ENCODE data around the gene EVI5.
"Not testable (repeated sequence)": the region's sequence is repeated elsewhere in the genome, so short reads cannot be mapped to it uniquely, and the experiment has no call there.

EVI5 gene

GRCh38 chr1:92556350-92556749 lies 228.6 kb downstream of the EVI5 start:
- no peak for ATAC-seq
- Mint-ChIP-seq H3K9me3 (no peaks in the 10 kb centered on the region), H3K27ac (peak overlapping the region; percentile 58), H3K36me3 (peaks cover 98% of the 10 kb centered on the region), H3K4me3 (no peak overlapping the region), H3K4me1 (peaks cover 15% of the 10 kb centered on the region)
- DNase-seq (ENCODE audit: low spot score in 2 of 2): no peak

- DNase-seq (ENCODE audit: low spot score in 2 of 2): no peak
- Mint-ChIP-seq H3K9me3 (no peaks in the 10 kb centered on the region), H3K36me3 (peaks cover 82% of the 10 kb centered on the region), H3K27ac (no peak overlapping the region), H3K4me3 (no peak overlapping the region), H3K4me1 (peaks cover 15% of the 10 kb centered on the region)
- ATAC-seq: no peak
Measured at GRCh38 chr1:92554216-92554615, 230.7 kb downstream of the EVI5 start.

DNA sequence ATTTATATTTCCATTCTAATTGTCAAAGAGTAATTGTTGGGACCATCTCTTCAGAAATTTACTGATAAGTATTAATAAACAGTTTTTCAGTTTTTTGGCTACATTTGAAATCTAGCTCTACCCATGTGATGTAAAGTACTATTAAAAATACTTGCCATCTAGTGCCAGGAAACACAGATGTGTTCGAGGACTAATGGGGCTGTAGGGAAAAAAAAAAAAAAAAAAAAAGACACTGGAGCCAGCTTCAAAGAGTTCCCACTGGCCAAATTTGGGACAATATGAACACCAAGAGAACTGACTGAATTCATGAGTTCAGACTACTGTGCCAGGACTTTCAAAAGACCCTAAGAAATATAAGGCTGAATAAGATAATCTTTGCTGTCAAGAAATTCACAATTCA lies 233.0 kb downstream of the EVI5 start:
- Mint-ChIP-seq H3K36me3 (peaks cover 64% of the 10 kb centered on the region), H3K4me1 (peaks cover 3% of the 10 kb centered on the region), H3K27ac (no peak overlapping the region), H3K4me3 (no peak overlapping the region), H3K9me3 (no peaks in the 10 kb centered on the region)
- ATAC-seq (no peak), DNase-seq (ENCODE audit: low spot score in 2 of 2) (no peak)

GRCh38 chr1:92544756-92545165 lies 240.1 kb downstream of the EVI5 start:
- H3K36me3 Mint-ChIP-seq: peaks cover 48% of the 10 kb centered on the region
- DNase-seq (ENCODE audit: low spot score in 2 of 2): no peak
- H3K9me3 Mint-ChIP-seq: no peaks in the 10 kb centered on the region
- no peak overlapping the region for H3K4me3 Mint-ChIP-seq
- peaks cover 32% of the 10 kb centered on the region for H3K4me1 Mint-ChIP-seq
- peak; percentile 77 for ATAC-seq
- H3K27ac Mint-ChIP-seq: no peak overlapping the region

- ATAC-seq (no peak), DNase-seq (ENCODE audit: low spot score in 2 of 2) (no peak)
- Mint-ChIP-seq H3K36me3 (peaks cover 57% of the 10 kb centered on the region), H3K27ac (no peak overlapping the region), H3K9me3 (no peaks in the 10 kb centered on the region), H3K4me1 (peaks cover 41% of the 10 kb centered on the region), H3K4me3 (no peak overlapping the region)
Measured at GRCh38 chr1:92543131-92544055, 241.5 kb downstream of the EVI5 start.

DNA sequence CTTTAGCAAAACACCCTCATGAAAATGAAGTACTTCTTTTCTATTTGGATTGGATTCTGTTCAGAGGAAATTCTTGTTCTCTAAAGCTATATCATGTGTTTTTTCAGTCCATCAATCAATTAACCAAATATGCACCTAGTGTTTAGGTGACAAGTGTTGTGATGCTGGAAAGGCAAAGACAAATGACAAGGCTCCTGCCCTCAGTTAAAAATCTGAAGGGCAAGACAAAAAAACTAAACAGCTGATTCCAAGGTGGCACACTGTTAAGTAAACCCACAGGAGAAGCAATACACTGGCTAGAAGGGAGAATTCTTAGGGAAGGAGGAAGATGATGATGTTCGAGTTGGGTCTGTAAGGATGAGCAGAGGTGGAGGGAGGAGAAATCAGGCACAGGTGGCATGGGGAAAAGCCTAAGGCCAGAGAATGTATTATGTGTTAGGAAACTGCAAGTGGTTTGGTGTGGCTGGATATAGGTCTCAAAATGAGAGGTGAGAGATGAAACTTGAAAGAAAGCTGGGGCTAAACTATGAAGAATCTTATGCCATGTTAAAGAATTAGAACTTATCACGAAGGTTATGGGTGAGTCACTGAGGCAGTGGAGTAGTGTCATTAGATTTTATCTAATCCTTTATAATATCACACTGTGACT lies 246.4 kb downstream of the EVI5 start:
- Mint-ChIP-seq H3K36me3 (peaks cover 51% of the 10 kb centered on the region), H3K4me1 (peaks cover 47% of the 10 kb centered on the region), H3K27ac (peak overlapping the region; percentile 94), H3K4me3 (peak overlapping the region; percentile 51), H3K9me3 (no peaks in the 10 kb centered on the region)
- ATAC-seq (peak; percentile 83), DNase-seq (ENCODE audit: low spot score in 2 of 2) (peak; percentile 20 to 70)

DNA sequence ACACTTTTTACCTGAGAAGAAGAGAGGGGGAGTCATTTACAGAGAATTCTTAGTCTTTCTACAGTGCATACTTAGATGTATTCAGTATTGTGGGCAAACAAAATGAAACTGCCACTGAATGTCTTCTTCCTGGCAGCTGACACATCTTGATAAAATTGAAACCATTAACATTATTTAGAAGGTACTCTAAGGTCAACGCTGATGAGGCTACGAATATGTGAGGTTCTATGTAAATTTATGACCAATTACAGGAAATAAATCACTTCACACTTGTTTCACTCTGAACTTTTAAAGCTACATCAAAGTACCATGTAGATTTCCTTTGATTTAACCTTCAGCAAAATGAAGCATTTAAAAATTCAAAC lies 246.9 kb downstream of the EVI5 start:
- Mint-ChIP-seq H3K27ac (peak overlapping the region; percentile 94), H3K4me3 (peak overlapping the region; percentile 51), H3K4me1 (peaks cover 48% of the 10 kb centered on the region), H3K36me3 (peaks cover 52% of the 10 kb centered on the region), H3K9me3 (no peaks in the 10 kb centered on the region)
- no peak for DNase-seq (ENCODE audit: low spot score in 2 of 2)
- peak; percentile 84 for ATAC-seq

GRCh38 chr1:92536980-92537884 lies 247.7 kb downstream of the EVI5 start:
- Mint-ChIP-seq H3K4me1 (peaks cover 52% of the 10 kb centered on the region), H3K36me3 (peaks cover 56% of the 10 kb centered on the region), H3K4me3 (peak overlapping the region; percentile 51), H3K27ac (peak overlapping the region; percentile 94), H3K9me3 (no peaks in the 10 kb centered on the region)
- DNase-seq (ENCODE audit: low spot score in 2 of 2) (peak in 1 of 2 donors; percentile 17), ATAC-seq (peak; percentile 73)

- H3K36me3 Mint-ChIP-seq: peaks cover 54% of the 10 kb centered on the region
- no peaks in the 10 kb centered on the region for H3K9me3 Mint-ChIP-seq
- peak overlapping the region; percentile 94 for H3K27ac Mint-ChIP-seq
- ATAC-seq (no peak), DNase-seq (ENCODE audit: low spot score in 2 of 2) (no peak)
- peak overlapping the region; percentile 51 for H3K4me3 Mint-ChIP-seq
- peaks cover 56% of the 10 kb centered on the region for H3K4me1 Mint-ChIP-seq
Measured at GRCh38 chr1:92536211-92536979, 248.5 kb downstream of the EVI5 start.

- H3K27ac Mint-ChIP-seq: peak overlapping the region; percentile 97
- H3K36me3 Mint-ChIP-seq: peaks cover 41% of the 10 kb centered on the region
- not testable (repeated sequence) for DNase-seq (ENCODE audit: low spot score in 2 of 2); ATAC-seq; H3K9me3 Mint-ChIP-seq
- peak overlapping the region; percentile 65 for H3K4me3 Mint-ChIP-seq
- peaks cover 54% of the 10 kb centered on the region for H3K4me1 Mint-ChIP-seq
Measured at GRCh38 chr1:92532371-92532770, 252.5 kb downstream of the EVI5 start.

DNA sequence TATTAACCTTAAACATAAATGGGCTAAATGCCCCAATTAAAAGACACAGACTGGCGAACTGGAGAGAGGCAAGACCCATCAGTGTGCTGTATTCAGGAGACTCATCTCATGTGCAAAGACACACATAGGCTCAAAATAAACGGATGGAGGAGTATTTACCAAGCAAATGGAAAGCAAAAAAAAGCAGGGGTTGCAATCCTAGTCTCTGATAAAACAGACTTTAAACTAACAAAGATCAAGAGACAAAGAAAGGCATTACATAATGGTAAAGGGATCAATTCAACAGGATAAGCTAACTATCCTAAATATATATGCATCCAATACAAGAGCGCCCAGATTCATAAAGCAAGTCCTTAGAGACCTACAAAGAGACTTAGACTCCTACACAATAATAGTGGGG lies 253.0 kb downstream of the EVI5 start:
- H3K36me3 Mint-ChIP-seq: peaks cover 39% of the 10 kb centered on the region
- not testable (repeated sequence) for DNase-seq (ENCODE audit: low spot score in 2 of 2); H3K9me3 Mint-ChIP-seq; ATAC-seq
- peak overlapping the region; percentile 65 for H3K4me3 Mint-ChIP-seq
- H3K4me1 Mint-ChIP-seq: peaks cover 54% of the 10 kb centered on the region
- peak overlapping the region; percentile 97 for H3K27ac Mint-ChIP-seq

DNA sequence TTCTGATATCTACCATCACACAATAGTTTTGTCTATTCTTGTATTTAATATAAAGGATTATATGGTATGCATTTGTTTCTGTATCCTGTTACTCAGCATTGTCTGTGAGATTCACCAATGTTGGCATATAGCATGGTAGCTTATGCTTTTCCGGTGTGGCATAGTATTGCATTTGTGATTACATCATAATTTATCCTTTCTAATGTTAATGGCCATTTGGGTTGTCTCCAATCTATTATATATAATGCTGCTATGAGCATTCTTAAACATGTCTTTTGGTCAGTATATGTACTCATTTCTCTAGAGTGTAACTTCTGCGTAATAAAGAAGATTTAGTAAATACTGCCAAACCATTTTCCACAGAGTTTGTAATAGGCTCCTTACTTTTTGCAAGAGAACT lies 257.2 kb downstream of the EVI5 start:
- Mint-ChIP-seq H3K4me3 (no peak overlapping the region), H3K4me1 (peaks cover 25% of the 10 kb centered on the region), H3K27ac (no peak overlapping the region), H3K9me3 (peaks cover 2% of the 10 kb centered on the region), H3K36me3 (peaks cover 30% of the 10 kb centered on the region)
- DNase-seq (ENCODE audit: low spot score in 2 of 2) (no peak), ATAC-seq (no peak)

DNA sequence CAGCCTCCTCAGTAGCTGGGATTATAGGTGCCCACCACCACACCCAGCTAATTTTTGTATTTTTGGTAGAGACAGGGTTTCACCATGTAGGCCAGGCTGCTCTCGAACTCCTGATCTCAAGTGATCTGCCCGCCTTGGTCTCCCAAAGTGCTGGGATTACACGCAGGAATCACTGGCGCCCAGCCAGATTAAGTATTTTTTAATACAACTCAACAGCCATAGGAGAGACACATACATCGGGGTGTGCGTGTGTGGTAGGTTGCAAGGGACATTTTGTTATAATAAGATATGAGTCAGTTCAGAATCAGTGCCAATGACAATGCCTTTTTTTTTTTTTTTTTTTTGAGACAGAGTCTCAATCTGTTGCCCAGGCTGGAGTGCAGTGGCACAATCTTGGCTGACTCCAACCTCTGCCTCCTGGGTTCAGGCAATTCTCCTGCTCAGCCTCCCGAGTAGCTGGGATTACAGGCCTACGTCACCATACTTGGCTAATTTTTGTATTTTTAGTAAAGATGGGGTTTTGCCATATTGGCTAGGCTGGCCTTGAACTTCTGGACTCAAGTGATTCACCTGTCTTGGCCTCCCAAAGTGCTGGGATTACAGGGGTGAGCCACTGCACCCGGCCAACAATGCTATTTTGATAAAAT lies 259.8 kb downstream of the EVI5 start:
- H3K27ac Mint-ChIP-seq; H3K9me3 Mint-ChIP-seq; H3K4me1 Mint-ChIP-seq; H3K4me3 Mint-ChIP-seq; ATAC-seq; DNase-seq (ENCODE audit: low spot score in 2 of 2): not testable (repeated sequence)
- H3K36me3 Mint-ChIP-seq: peaks cover 30% of the 10 kb centered on the region

DNA sequence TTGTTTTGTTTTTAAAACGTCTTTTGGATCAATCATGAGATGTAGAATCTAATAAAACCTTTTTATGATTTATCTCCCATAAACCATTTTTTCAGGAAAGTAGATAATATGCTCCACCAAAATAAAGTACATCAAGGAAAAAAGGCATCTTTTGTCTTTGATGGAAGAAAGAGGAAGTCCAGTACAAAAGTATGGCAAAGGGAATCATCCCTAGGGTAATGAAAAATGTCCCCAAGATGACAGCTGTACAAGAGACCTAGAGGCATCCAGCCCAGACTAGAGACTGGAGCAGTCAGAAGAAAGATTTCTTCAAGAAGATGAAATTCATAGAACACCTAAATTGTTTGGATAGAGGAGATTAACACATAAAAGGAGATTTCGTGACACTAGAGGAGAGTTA lies 265.9 kb downstream of the EVI5 start:
- Mint-ChIP-seq H3K4me3 (no peak overlapping the region), H3K27ac (no peak overlapping the region), H3K4me1 (peaks cover 8% of the 10 kb centered on the region), H3K36me3 (peaks cover 61% of the 10 kb centered on the region), H3K9me3 (no peaks in the 10 kb centered on the region)
- ATAC-seq (no peak), DNase-seq (ENCODE audit: low spot score in 2 of 2) (no peak)

Measured in stimulated activated effector memory CD8-positive, alpha-beta T cell treated with anti-CD3 and anti-CD28 coated beads, Interleukin-12 subunit alpha, Interleukin-12 subunit beta, amount 100 ng/mL, for 72 hours (primary cell).